Keratinocyte (primary cell): ENCODE measurements around the gene GLI3. TPM values are rescaled to one million over a fixed set of nuclear protein-coding genes. Genes with fewer than 3 reads are reported as not detected.

Experiments used
- DNase-seq: peaks from one replicate; pipeline ENCODE4 v3.0.0-alpha.2; 2011; ENCODE audit warnings: low read depth, missing footprints, low spot score
- FAIRE-seq: peaks from 2 replicates; lab custom pipeline; 2011; peaks lifted over from hg19 to GRCh38; lab: Jason Lieb, UNC
- H2AFZ ChIP-seq: 2 replicates; pipeline ENCODE4 v1.6.0; 2012; ENCODE audit warnings: low read length, control low read depth, inconsistent platforms; ENCODE audit not compliant: control insufficient read depth
- H3K27ac ChIP-seq: 2 replicates; pipeline ENCODE4 v1.5.1; 2011; ENCODE audit warnings: low read length; ENCODE audit not compliant: control insufficient read depth, insufficient read depth
- H3K27me3 ChIP-seq: 3 replicates; pipeline ENCODE4 v1.6.0; 2011; ENCODE audit warnings: low read length; ENCODE audit not compliant: control insufficient read depth, insufficient read depth; ENCODE audit errors: extremely low read depth
- H3K36me3 ChIP-seq, 2 experiments: 2 replicates in 1 of 2; 3 replicates in 1 of 2; pipeline ENCODE4 v1.5.1; 2011; ENCODE audit warnings: low read length in 2 of 2, mild to moderate bottlenecking in 1 of 2; ENCODE audit not compliant: control insufficient read depth in 2 of 2, insufficient read depth in 2 of 2; ENCODE audit errors: extremely low read depth in 1 of 2
- H3K4me1 ChIP-seq: 3 replicates; pipeline ENCODE4 v1.5.1; 2011; ENCODE audit warnings: low read length; ENCODE audit not compliant: control insufficient read depth, insufficient read depth; ENCODE audit errors: extremely low read depth
- H3K4me2 ChIP-seq: 3 replicates; pipeline ENCODE4 v1.6.0; 2011; ENCODE audit warnings: low read depth, low read length; ENCODE audit not compliant: control insufficient read depth, insufficient read depth; ENCODE audit errors: extremely low read depth
- H3K4me3 ChIP-seq, 3 experiments: fragments of 200-600 bp in 1 of 3; sonication (generic) in 1 of 3; 2 replicates in 2 of 3; 3 replicates in 1 of 3; pipeline ENCODE4 v1.5.1; 2011 to 2016; ENCODE audit warnings: low read length in 3 of 3, mild to moderate bottlenecking in 3 of 3, control low read depth in 2 of 3, inconsistent platforms in 1 of 3, low read depth in 1 of 3, mixed read lengths in 1 of 3, mixed run types in 1 of 3, moderate library complexity in 1 of 3; ENCODE audit not compliant: control insufficient read depth in 2 of 3, insufficient read depth in 2 of 3; ENCODE audit errors: extremely low read depth in 1 of 3
- H3K79me2 ChIP-seq: 2 replicates; pipeline ENCODE4 v1.6.0; 2012; ENCODE audit warnings: low read length; ENCODE audit not compliant: control insufficient read depth, insufficient read depth
- H3K9ac ChIP-seq: 3 replicates; pipeline ENCODE4 v1.6.0; 2011; ENCODE audit warnings: low read length; ENCODE audit not compliant: control insufficient read depth, insufficient read depth; ENCODE audit errors: extremely low read depth
- H3K9me1 ChIP-seq: 3 replicates; pipeline ENCODE4 v1.6.0; 2011; ENCODE audit warnings: low read length; ENCODE audit not compliant: control insufficient read depth, insufficient read depth; ENCODE audit errors: extremely low read depth
- H3K9me3 ChIP-seq: 2 replicates; pipeline ENCODE4 v1.5.1; 2012; ENCODE audit warnings: low read depth, low read length; ENCODE audit not compliant: control insufficient read depth
- H4K20me1 ChIP-seq: 3 replicates; pipeline ENCODE4 v1.6.0; 2011; ENCODE audit warnings: low read length; ENCODE audit not compliant: control insufficient read depth, insufficient read depth; ENCODE audit errors: extremely low read depth
- CTCF ChIP-seq, 3 experiments: IDR thresholded peaks in 1 of 3; conservative IDR thresholded peaks in 1 of 3; optimal IDR thresholded peaks in 1 of 3; 2 replicates in 2 of 3; 3 replicates in 1 of 3; pipeline versions ENCODE3 to v1.5.1; 2011; ENCODE audit warnings: low read length in 3 of 3, mild to moderate bottlenecking in 3 of 3, moderate library complexity in 2 of 3, control low read depth in 1 of 3, inconsistent platforms in 1 of 3; ENCODE audit not compliant: insufficient read depth in 2 of 3; ENCODE audit errors: extremely low read depth in 1 of 3
- EZH2 ChIP-seq: IDR thresholded peaks from one replicate; pipeline ENCODE4 v1.6.1; 2012; ENCODE audit warnings: inconsistent platforms, mild to moderate bottlenecking, low read length, moderate library complexity
- dilution Hi-C: fragments of 300-500 bp; cut with MboI; formaldehyde crosslinking; loops from one replicate; pipeline ENCODE4 v1.7.0; 2020; ENCODE audit warnings: low sequenced_read_pairs; ENCODE audit not compliant: extremely low pct_ligation_motif_present
- polyA plus RNA-seq, 5 experiments: library from polyadenylated mRNA; depleted of rRNA in 3 of 5; stranded (reverse) in 3 of 5; stranded (forward) in 1 of 5; unstranded in 1 of 5; fragments of >200 nt; gene quantifications; 1 replicate in 1 of 5; 2 replicates in 3 of 5; 3 replicates in 1 of 5; pipeline versions ENCODE4 v1.2.1 to v1.2.3, GENCODE V29; 2011 to 2012; ENCODE audit warnings: missing spikeins in 2 of 5, low read depth in 1 of 5, low replicate concordance in 1 of 5

GLI3 gene
- polyA plus RNA-seq, 1 donor (not counting 4 experiments of a cell fraction or from before 2014, with no cell fraction given), result 3.6 TPM

DNA sequence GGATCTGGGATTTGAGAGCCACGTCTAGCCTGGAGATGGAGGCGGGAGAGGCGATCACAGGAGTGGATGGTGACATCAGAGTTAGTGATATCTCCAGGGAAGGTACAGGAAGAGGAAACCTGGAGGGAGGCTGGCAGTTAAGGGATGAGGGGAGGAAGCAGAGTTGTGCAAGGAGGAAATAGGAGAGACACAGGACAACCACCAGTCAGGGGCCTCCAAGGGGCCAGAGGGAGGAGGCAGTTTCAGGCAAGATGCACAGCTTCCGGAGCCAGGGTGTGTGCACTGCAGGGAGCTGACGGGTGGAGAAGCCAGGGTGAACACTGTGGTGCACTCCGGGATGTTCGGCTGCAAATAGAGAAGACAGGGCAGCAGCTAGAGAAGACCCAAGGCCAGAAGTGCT lies 141.2 kb downstream of the GLI3 start:
- no peak for FAIRE-seq
- Histone ChIP-seq H2AFZ (no peak overlapping the region), H3K36me3 (no peaks in the 10 kb centered on the region), H3K27ac (no peak overlapping the region), H3K27me3 (no peaks in the 10 kb centered on the region), H4K20me1 (no peaks in the 10 kb centered on the region), H3K79me2 (no peaks in the 10 kb centered on the region), H3K9me1 (no peaks in the 10 kb centered on the region), H3K9ac (no peak overlapping the region), H3K4me1 (peaks cover 40% of the 10 kb centered on the region), H3K4me3 (no peak overlapping the region), H3K9me3 (no peaks in the 10 kb centered on the region), H3K4me2 (no peak overlapping the region)
- DNase-seq, result no peak
- dilution Hi-C loops, result no loop called here
- TF ChIP-seq EZH2 (no peak), CTCF (optimal IDR thresholded peaks at IDR 0.05 in 1 of 3, IDR thresholded peaks at IDR 0.05 in 1 of 3, conservative IDR thresholded peaks at IDR 0.05 in 1 of 3; ENCODE audit: extremely low read depth in 1 of 3, insufficient read depth in 2 of 3, low read length in 3 of 3) (no peak)

GRCh38 chr7:42093349-42093905 lies 143.6 kb downstream of the GLI3 start:
- Histone ChIP-seq H3K9me3 (no peaks in the 10 kb centered on the region), H3K4me3 (no peak overlapping the region), H3K4me2 (no peak overlapping the region), H3K27me3 (no peaks in the 10 kb centered on the region), H2AFZ (no peak overlapping the region), H3K9ac (no peak overlapping the region), H4K20me1 (no peaks in the 10 kb centered on the region), H3K9me1 (no peaks in the 10 kb centered on the region), H3K4me1 (peaks cover 23% of the 10 kb centered on the region), H3K36me3 (no peaks in the 10 kb centered on the region), H3K27ac (no peak overlapping the region), H3K79me2 (peaks cover 2% of the 10 kb centered on the region)
- FAIRE-seq (no peak), DNase-seq (no peak)
- dilution Hi-C loops, result no loop called here
- TF ChIP-seq CTCF (optimal IDR thresholded peaks at IDR 0.05 in 1 of 3, IDR thresholded peaks at IDR 0.05 in 1 of 3, conservative IDR thresholded peaks at IDR 0.05 in 1 of 3; ENCODE audit: extremely low read depth in 1 of 3, insufficient read depth in 2 of 3, low read length in 3 of 3) (no peak), EZH2 (no peak)
